ENCODE results near the gene APBA1.

DNA sequence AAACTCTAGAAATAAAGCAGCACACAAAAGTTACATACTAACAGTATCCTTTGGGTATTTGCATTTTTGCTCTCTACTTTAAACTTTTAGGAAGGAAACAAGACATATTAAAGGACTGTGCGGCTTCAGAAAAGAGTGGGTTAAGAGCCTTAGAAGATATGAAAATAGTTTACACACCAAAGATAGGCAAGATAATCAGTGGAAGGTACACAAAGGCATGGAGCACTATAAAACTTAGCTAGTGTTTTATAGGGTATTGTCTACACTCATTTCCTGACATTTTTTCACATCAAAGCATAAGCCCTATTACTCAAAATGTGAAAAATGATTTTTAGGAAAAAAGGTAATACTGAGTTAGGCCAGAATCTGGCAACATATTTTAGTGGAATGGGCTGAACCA is 43.7 kb upstream of the APBA1 start:
- TF ChIP-seq, protein P1, sequence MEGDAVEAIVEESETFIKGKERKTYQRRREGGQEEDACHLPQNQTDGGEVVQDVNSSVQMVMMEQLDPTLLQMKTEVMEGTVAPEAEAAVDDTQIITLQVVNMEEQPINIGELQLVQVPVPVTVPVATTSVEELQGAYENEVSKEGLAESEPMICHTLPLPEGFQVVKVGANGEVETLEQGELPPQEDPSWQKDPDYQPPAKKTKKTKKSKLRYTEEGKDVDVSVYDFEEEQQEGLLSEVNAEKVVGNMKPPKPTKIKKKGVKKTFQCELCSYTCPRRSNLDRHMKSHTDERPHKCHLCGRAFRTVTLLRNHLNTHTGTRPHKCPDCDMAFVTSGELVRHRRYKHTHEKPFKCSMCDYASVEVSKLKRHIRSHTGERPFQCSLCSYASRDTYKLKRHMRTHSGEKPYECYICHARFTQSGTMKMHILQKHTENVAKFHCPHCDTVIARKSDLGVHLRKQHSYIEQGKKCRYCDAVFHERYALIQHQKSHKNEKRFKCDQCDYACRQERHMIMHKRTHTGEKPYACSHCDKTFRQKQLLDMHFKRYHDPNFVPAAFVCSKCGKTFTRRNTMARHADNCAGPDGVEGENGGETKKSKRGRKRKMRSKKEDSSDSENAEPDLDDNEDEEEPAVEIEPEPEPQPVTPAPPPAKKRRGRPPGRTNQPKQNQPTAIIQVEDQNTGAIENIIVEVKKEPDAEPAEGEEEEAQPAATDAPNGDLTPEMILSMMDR (optimal IDR thresholded peaks at IDR 0.05 in 1 of 3, IDR thresholded peaks at IDR 0.05 in 1 of 3, conservative IDR thresholded peaks at IDR 0.05 in 1 of 3; ENCODE audit: extremely low read depth in 1 of 3, insufficient read depth in 2 of 3, low read length in 3 of 3), result no peak
- no peak for TF ChIP-seq EZH2 (IDR thresholded peaks at IDR 0.05; ENCODE audit: low read length)

Measured in keratinocyte (primary cell).